ENCODE data around the gene FOXO6. TPM values are rescaled to one million over a fixed set of nuclear protein-coding genes. Genes with fewer than 3 reads are reported as not detected.

FOXO6 gene
- total RNA-seq, 1 experiment from 2014 or later = 5.4 TPM

GRCh38 chr1:41428738-41429640 is 67.8 kb downstream of the FOXO6 start (continued):
- TF ChIP-seq NR2C2 (CRISPR knock-in tag; IDR thresholded peaks at IDR 0.05) (no peak), ATF6 (CRISPR knock-in tag; IDR thresholded peaks at IDR 0.05) (no peak), HMGA2 (CRISPR knock-in tag; IDR thresholded peaks at IDR 0.05) (no peak), CREB1 (CRISPR knock-in tag; IDR thresholded peaks at IDR 0.05) (no peak), EMX1 (CRISPR knock-in tag; IDR thresholded peaks at IDR 0.05) (no peak), MYBL2 (CRISPR knock-in tag; IDR thresholded peaks at IDR 0.05) (no peak), ATF2 (CRISPR knock-in tag; IDR thresholded peaks at IDR 0.05; ENCODE audit: borderline replicate concordance, low read depth) (no peak), E2F1 (CRISPR knock-in tag; IDR thresholded peaks at IDR 0.05) (no peak)

- POLR2A ChIA-PET = no interaction called here
- Mint-ChIP-seq H3K4me3 (no peak overlapping the region), H3K27ac (no peak overlapping the region), H3K36me3 (no peaks in the 10 kb centered on the region), H3K27me3 (ENCODE audit: low read depth) (peaks cover 3% of the 10 kb centered on the region; the same call in 1 of the 2 replicates), H3K4me1 (peaks cover 10% of the 10 kb centered on the region; the same call in 1 of the 2 replicates), H3K9me3 (no peaks in the 10 kb centered on the region)
- ATAC-seq (no peak), DNase-seq (ENCODE audit: low spot score) (no peak)
- TF ChIP-seq ZNF121 (CRISPR knock-in tag; IDR thresholded peaks at IDR 0.05) = no peak
- TF ChIP-seq GABPB1 (CRISPR knock-in tag; IDR thresholded peaks at IDR 0.05) = no peak
- TF ChIP-seq JAZF1 (CRISPR knock-in tag; IDR thresholded peaks at IDR 0.05) = no peak
- TF ChIP-seq TP53 (CRISPR knock-in tag; IDR thresholded peaks at IDR 0.05) = no peak
- TF ChIP-seq TCF7 (CRISPR knock-in tag; IDR thresholded peaks at IDR 0.05; ENCODE audit: low read depth) = no peak
- TF ChIP-seq IRF1 (CRISPR knock-in tag; IDR thresholded peaks at IDR 0.05) = no peak
- no peak for TF ChIP-seq CREM (CRISPR knock-in tag; IDR thresholded peaks at IDR 0.05)
- no peak for TF ChIP-seq GTF2I (CRISPR knock-in tag; conservative IDR thresholded peaks at IDR 0.05)
- TF ChIP-seq GRHL2 (CRISPR knock-in tag; IDR thresholded peaks at IDR 0.05; ENCODE audit: insufficient replicate concordance, severe bottlenecking) = no peak
- no peak for TF ChIP-seq ZNF671 (CRISPR knock-in tag; IDR thresholded peaks at IDR 0.05)
- no peak for TF ChIP-seq USF2 (CRISPR knock-in tag; IDR thresholded peaks at IDR 0.05)
- TF ChIP-seq FOXP1 (CRISPR knock-in tag; IDR thresholded peaks at IDR 0.05; ENCODE audit: borderline replicate concordance) = no peak
- no peak for TF ChIP-seq OVOL2 (CRISPR knock-in tag; IDR thresholded peaks at IDR 0.05; ENCODE audit: borderline replicate concordance)
- no peak for TF ChIP-seq SOX15 (CRISPR knock-in tag; IDR thresholded peaks at IDR 0.05)
- TF ChIP-seq CREB1 (CRISPR knock-in tag; IDR thresholded peaks at IDR 0.05) = no peak
- TF ChIP-seq ZNF317 (CRISPR knock-in tag; IDR thresholded peaks at IDR 0.05; ENCODE audit: borderline replicate concordance, low read depth) = no peak
- no peak for TF ChIP-seq KAT7 (CRISPR knock-in tag; IDR thresholded peaks at IDR 0.05; ENCODE audit: borderline replicate concordance)
- TF ChIP-seq ETV6 (CRISPR knock-in tag; IDR thresholded peaks at IDR 0.05) = no peak
- no peak for TF ChIP-seq CDX4 (CRISPR knock-in tag; IDR thresholded peaks at IDR 0.05; ENCODE audit: borderline replicate concordance)
- no peak for TF ChIP-seq SP1 (CRISPR knock-in tag; conservative IDR thresholded peaks at IDR 0.05)
- CTCF ChIA-PET = interaction anchor here (1.4 to 2.3 kb wide), 2 partner anchors 98 to 111 kb away, joined by 5 to 8 read pairs; no protein-coding TSS in a partner anchor
Observed at GRCh38 chr1:41429641-41430035, 68.4 kb downstream of the FOXO6 start.
